LNCaP clone FGC (cell line): ENCODE data around the gene DNASE1L1.

ENCODE experiments used
- DNase-seq: peaks from one replicate; pipeline ENCODE4 v3.0.0-alpha.2; 2011; ENCODE audit warnings: low read depth
- H3K4me3 ChIP-seq: 2 replicates; pipeline ENCODE4 v1.5.1; 2011; ENCODE audit warnings: mild to moderate bottlenecking, low read depth, low read length, control low read depth
- CTCF ChIP-seq: IDR thresholded peaks from 2 replicates; pipeline ENCODE4 v1.5.1; 2012; ENCODE audit warnings: mild to moderate bottlenecking; ENCODE audit not compliant: control insufficient read depth, insufficient read depth; ENCODE audit errors: extremely low read depth

The DNASE1L1 gene

GRCh38 chrX:154419189-154419588, 10.1 kb upstream of the DNASE1L1 start:
- TF ChIP-seq CTCF, result no peak
- H3K4me3 ChIP-seq, result no peak overlapping the region
- DNase-seq, result no peak

- no peak for DNase-seq
- no peak for TF ChIP-seq CTCF
- no peak overlapping the region for H3K4me3 ChIP-seq
Measured at GRCh38 chrX:154417157-154417556, 8.1 kb upstream of the DNASE1L1 start.

GRCh38 chrX:154413142-154413541, 4.1 kb upstream of the DNASE1L1 start:
- no peak for DNase-seq
- H3K4me3 ChIP-seq, result no peak overlapping the region

GRCh38 chrX:154412468-154412867, 3.4 kb upstream of the DNASE1L1 start:
- peak overlapping the region; percentile 74 for H3K4me3 ChIP-seq
- TF ChIP-seq CTCF, result no peak
- DNase-seq, result no peak

More at GRCh38 chrX:154413142-154413541, 4.1 kb upstream of the DNASE1L1 start:
- no peak for TF ChIP-seq CTCF

GRCh38 chrX:154411981-154412340, 2.9 kb upstream of the DNASE1L1 start:
- H3K4me3 ChIP-seq, result peak overlapping the region; percentile 74
- TF ChIP-seq CTCF, result no peak
- DNase-seq, result no peak

GRCh38 chrX:154408659-154409221, 314 bp downstream of the DNASE1L1 start:
- TF ChIP-seq CTCF, result no peak
- H3K4me3 ChIP-seq, result no peak overlapping the region
- DNase-seq, result no peak

- TF ChIP-seq CTCF, result no peak
- no peak overlapping the region for H3K4me3 ChIP-seq
- no peak for DNase-seq
Measured at GRCh38 chrX:154404625-154405192, 4.3 kb downstream of the DNASE1L1 start.
